D341Med (cell line): ENCODE results near the gene SLC25A44.

Experiments used
- DNase-seq: peaks from one replicate; pipeline ENCODE4 v3.0.0; 2012; ENCODE audit warnings: low spot score

The SLC25A44 gene, protein sequence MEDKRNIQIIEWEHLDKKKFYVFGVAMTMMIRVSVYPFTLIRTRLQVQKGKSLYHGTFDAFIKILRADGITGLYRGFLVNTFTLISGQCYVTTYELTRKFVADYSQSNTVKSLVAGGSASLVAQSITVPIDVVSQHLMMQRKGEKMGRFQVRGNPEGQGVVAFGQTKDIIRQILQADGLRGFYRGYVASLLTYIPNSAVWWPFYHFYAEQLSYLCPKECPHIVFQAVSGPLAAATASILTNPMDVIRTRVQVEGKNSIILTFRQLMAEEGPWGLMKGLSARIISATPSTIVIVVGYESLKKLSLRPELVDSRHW

DNA sequence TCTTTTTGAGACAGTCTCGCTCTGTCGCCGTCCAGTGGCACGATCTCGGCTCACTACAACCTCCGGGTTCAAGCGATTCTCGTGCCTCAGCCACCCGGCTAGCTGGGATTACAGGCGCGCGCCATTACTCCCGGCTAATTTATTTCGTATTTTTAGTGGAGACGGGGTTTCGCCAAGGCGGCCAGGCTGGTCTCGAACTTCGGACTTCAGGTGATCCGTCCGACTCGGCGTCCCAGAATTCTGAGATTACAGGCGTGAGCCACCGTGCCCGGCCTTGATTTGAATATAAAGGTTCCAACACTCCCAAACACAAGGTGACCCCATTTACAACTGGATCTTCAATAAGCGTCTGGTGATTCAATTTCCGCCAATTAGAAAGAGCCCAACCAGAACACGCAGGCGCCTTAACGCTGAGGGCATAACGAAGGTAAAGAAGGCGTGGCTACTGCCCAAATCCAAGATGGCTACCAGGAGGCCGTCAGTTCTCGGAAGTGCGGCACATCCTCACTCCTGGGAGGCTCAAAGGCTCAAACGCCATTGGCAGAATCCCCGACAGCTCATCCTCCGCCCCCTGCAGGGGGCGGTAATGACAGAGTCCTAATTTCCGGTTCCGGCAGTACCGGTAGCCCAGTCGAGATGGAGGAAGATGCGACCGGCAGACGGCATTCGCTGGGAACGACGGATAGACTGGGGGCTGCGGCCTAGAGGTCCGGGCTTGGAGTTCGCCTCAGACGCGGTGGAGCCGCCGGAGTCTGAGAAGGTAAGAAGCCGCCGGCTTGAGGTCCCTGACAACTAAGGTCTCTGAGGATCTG lies at the start of gene SLC25A44:
TSS of gene SLC25A44 (plus strand) at position 617 of the 812 bp plus-strand sequence. CDS start 5,744 bp downstream, outside the sequence.
- DNase-seq, result peak; percentile 98

DNA sequence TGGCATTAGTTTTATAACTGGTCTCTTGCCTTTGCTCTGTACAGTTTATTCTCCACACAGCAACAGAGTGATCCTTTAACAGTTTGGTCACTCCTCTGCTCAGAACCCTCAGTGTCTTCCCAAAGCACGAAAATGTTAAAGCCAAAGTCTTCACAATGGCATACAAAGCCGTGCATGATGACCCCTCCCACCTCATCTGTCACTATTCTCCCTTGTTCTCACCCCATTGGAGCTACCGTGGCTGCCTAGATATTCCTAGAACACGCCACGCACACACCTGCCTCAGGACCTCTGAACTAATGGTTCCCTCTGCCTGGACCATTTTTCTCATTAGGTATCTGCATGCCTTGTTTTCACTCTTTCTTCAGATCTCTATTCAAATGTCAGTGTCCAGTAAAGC lies 49.2 kb upstream of the SLC25A44 start:
- DNase-seq, result no peak

DNA sequence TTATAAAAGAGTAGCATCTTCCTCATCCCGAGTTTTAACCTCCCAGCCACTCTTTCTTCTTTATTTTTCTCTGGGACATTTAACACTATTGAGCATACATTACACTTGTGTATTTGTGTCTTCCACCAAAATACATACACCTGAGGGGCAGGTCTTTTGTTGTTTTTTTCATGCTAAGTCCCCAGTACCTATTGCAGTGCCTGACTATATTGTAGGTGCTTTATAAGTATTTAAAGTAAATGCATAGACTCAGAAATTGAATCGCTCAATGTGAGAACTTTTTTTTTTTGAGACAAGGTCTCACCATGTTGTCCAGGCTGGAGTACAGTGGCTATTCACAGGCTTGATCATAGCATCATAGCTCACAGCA lies 48.3 kb upstream of the SLC25A44 start:
- DNase-seq, result no peak

GRCh38 chr1:156146020-156146768 lies 47.7 kb upstream of the SLC25A44 start:
- peak; percentile 84 for DNase-seq

- DNase-seq, result no peak
Observed at GRCh38 chr1:156146769-156147405, 47.0 kb upstream of the SLC25A44 start.

- DNase-seq, result no peak
Observed at GRCh38 chr1:156148216-156148615, 45.7 kb upstream of the SLC25A44 start.

DNA sequence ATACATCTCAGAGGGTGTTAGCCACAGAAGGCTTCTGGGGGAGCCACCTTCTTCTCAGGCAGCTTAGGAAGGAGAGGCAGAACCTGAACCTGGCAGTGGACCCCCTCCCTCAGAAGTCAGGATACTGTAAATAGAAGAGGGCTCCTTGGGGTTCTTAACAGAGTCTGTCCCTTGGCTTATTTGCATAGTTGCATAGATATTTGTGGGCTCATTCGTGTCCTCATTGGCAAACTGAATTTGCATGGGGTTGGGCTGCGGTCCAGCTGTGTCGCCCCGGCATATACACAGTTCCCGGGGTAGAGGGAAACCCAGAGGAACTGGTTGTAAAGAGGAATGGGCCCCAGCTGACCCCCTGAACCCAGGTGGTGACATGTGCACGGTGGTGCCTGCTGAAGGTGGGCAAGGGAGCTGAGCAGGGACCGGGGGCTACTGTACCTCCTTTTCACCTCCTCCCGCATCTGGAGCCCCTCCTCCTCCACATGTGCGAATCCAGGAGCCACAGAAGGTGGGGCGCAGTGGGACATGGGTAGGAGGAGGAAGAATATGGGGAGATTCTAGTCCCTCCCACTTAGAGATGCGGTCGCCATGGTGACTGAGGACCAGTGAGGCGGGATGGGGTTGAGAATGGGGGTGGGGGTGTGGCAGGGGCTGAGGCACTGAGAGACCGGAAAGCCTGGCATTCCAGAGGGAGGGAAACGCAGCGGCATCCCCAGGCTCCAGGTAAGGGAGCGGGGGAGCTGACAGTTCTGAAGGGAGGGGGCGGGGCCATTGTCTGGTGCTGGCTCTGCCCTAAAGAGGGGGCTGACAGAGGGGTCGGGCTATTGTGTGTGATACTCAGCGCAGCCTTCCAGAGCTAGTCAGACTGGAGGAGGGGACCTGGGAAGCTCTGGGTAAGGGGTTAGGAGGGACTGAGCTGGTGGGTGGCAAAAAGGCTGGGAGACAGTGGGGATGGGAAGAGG lies 44.3 kb upstream of the SLC25A44 start:
- DNase-seq, result no peak

DNA sequence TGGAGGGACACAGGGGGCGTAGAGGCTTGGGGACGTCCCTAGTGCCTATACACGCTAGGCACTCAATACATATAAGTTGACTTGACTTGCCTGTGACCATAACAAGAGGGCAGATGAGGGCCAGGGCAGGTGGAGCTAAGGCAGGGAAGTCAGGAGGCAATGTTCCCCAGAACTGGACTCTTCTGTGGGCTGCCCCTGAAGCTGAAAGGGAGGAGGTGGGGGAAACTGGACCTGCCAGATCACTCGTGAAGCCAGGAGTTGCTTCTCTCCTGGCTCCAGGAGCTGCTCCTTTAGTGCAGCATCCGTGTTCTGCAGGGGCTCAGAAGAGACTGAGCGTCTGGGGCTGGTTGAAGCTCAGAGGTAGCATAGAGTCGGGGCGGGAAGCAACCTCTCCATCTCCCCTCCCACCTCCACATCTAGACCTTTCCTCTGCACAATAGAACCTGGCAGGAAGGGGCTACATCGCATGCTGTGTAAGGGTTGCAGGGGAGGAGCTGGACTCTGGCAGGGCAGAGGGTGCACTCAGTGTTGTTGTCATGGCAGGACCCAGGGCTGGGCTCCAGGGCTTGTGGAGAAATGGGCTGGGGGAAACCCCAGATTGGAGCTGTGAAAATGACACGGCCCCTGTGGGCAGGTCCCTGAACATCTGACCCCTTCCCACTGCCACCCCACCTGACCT lies 43.4 kb upstream of the SLC25A44 start:
- DNase-seq, result no peak

DNA sequence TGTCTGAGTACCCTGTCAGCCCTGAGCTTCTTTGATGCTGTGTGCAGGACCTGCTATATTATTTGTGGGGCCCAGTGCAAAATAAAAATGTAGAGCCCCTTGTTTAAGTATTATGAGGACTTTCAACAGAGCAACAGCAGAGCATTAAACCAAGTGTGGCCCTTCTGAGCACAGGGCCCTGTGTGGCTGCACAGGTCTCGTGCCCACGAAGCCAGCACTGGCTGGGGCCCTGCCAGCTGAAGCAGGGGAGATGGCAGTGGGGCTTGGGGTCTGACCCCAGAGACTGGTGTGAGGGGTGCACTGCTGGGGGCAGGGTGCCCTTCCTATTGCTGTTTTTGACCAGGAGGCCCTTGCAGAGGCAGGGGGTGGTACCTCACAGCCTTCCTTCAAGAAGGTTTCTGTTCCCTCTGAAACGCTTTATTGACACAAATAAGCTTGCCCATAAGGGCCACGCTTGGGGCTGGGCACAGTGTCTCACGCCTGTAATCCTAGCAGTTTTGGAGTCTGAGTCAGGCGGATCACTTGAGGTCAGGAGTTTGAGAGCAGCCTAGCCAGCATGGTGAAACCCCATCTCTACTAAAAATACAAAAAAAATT lies 42.7 kb upstream of the SLC25A44 start:
- DNase-seq, result no peak

DNA sequence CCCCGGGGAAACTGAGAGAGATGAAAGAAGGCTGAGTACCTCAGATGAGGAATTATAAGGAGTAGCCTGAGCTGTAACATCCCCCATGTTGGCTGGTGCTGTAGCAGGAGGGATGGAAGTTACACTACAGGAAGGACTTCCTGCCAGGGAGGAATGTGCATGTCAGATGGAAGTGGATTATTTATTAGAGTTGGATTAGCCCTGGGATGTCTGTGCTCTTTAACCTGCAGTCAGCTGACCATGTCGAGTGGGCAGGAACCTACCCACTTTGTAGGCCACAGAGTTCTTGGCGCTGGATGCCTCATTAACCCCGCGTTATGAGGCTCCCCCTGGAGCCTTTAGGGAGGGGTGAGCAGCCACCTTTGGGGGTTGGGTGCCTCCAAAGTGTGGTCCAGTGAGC lies 41.3 kb upstream of the SLC25A44 start:
- DNase-seq, result no peak

DNA sequence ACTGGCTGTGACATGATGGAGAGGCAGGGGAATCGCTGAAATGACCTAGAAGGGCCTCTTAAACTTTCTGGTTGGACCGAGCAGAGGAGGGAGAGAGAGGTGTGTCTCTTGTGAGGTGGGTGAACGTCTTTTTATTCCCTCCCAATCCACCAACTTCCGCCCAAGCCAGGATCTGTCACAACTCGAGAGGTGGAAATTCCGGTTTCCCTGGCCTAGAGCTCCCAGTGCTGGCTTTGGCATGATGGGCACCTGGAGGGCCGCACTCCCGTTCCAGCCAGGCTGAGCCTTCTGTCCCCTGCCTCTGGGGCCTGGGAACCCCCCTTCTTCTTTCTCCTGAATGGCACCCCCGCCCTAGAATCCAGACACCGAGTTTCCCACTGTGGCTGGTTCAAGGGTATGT lies 40.5 kb upstream of the SLC25A44 start, which contains the start of gene SEMA4A:
TSS of gene SEMA4A (plus strand) at position 224 of the 400 bp plus-strand sequence. CDS start 994 bp downstream, outside the sequence.
- no peak for DNase-seq

GRCh38 chr1:156154317-156154749 lies 39.6 kb upstream of the SLC25A44 start:
- no peak for DNase-seq

GRCh38 chr1:156155756-156156510 lies 38.0 kb upstream of the SLC25A44 start:
- DNase-seq, result no peak

DNA sequence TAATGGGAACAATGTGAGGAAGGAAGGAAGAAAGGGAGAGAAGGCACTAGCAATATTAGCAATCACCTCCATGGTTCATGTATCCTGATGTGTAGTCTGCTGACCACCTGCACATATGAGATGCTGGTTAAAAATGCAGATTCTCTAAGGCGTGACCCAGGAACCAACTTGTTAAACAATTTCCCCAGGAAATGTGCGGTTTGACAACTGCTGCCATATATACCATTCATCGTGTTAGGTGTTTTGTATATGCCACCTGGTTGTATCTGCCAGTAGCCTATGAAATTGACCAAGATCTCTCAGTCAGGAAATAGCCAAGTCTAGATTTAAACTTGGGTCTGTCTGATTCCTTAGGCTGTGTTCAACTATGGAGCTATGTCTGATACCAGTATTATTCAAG lies 36.4 kb upstream of the SLC25A44 start:
- no peak for DNase-seq

GRCh38 chr1:156157966-156158365 lies 35.9 kb upstream of the SLC25A44 start:
- no peak for DNase-seq

DNA sequence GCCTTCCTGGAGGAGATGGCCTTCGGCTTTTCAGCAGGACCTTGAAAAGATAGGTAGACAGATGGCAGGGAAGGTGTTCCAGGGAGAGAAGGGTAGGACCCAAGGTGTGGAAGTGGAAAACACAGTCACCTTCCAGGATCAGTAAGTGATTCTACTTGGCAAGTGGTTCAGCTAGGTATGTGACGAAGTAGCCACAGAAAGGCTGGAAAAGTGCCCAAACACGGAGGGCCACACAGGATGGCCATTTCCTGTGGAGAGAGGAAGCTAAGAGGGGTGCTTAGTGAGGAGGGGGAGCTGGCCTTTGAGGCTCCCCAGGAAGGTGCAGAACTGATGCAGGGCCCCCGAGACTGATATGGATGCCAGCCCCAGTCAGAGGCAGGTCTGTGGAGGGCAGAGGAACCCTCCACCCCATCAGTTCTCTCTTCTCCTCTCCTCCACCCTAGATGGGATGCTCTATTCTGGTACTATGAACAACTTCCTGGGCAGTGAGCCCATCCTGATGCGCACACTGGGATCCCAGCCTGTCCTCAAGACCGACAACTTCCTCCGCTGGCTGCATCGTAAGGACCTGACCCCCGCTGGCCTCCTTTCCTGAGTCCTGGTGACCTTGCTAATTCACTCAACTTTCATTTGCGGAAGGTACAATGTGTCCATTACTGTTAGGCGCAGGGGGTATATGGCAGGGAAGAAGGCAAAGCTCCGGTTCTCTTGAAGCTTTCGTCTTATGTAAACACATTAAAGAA lies 33.7 kb upstream of the SLC25A44 start:
- no peak for DNase-seq

DNA sequence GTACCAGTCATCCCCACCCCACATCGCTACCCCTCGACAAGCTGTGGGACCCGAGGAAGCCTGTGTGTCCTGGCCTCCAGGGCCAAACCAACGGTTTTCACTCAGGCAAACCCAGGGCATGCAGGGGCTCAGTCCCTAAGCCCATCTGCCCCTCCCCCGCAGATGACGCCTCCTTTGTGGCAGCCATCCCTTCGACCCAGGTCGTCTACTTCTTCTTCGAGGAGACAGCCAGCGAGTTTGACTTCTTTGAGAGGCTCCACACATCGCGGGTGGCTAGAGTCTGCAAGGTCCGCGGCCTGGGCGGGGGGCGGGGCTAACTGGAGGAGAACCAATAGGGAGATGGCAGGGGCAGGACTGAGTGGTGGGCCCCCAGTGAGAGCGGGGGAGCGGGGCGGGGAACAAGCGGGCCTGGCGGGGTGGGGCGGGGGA lies 33.1 kb upstream of the SLC25A44 start:
- peak; percentile 88 for DNase-seq

DNA sequence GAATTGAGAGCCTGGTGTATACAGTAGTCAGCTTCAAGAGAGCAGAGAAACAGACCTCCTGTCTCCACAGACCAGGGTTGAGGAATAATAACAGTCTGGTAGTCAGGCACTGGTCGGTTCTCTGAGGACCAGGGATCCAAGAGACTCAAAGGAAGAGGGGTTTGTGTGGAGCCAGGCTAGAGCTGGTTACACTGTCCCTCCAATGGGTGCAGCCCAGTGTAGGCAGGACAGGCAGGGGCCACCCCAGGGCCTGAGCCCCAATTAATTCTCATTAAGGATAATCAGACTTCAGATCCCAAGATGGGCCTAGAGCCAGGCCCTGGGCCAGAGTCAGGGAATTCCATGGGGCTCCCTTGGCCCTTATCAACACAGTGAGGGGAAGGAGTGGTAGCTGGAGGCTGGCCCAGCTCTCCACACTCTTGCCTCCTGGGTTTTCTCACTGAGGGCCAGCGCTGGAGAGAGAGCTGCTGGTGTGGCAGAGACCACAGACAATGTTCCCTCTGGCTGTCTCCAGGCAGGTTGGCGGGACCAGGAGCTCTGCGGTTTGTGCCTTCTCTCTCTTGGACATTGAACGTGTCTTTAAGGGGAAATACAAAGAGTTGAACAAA lies 31.4 kb upstream of the SLC25A44 start:
- DNase-seq, result no peak
